Fibroblast of skin of right biceps (primary cell): ENCODE measurements around the gene MAP6.

ENCODE experiments used
- DNase-seq: peaks from one replicate; pipeline ENCODE4 v3.0.0-alpha.2; 2013

Gene MAP6

DNA sequence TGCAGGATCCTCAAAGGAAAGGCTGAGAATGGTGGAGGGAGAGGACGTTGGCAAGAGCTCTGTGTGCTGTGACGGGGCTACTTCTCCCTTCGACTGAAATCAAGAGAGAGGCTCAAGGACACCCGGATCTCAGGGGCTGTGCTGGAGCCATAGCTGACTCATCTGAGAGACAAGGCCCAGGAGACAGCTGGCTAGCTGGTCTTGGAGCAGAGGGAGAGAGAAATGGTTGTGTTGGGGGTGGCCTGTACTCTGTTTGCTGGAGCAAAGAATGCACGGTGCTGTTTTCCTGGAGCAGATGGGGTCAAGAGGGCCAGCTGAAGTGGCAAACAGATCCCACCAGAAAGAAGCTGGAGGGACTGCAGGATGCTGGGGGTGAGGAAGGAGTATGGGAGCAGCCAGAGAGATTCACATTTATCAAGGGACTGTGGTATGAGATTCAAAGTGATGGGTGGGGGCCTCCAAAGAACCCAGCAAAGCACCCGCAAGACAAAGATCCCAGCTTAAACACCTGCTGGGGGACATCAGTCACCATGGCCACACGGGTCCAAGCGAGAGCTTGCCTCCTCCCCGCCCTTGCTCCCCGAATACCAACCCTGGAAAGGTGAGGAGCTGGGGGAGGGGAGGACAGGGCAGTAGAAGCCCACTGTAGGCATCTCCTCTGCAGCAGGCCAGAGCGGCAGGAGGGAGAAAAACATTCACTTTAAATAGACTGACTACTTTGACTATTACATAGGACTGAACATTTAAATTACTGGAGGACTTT is 40.8 kb downstream of the MAP6 start:
- peak; percentile 60 for DNase-seq

- DNase-seq, result peak; percentile 79
Observed at GRCh38 chr11:75626889-75627529, 41.8 kb downstream of the MAP6 start.

DNA sequence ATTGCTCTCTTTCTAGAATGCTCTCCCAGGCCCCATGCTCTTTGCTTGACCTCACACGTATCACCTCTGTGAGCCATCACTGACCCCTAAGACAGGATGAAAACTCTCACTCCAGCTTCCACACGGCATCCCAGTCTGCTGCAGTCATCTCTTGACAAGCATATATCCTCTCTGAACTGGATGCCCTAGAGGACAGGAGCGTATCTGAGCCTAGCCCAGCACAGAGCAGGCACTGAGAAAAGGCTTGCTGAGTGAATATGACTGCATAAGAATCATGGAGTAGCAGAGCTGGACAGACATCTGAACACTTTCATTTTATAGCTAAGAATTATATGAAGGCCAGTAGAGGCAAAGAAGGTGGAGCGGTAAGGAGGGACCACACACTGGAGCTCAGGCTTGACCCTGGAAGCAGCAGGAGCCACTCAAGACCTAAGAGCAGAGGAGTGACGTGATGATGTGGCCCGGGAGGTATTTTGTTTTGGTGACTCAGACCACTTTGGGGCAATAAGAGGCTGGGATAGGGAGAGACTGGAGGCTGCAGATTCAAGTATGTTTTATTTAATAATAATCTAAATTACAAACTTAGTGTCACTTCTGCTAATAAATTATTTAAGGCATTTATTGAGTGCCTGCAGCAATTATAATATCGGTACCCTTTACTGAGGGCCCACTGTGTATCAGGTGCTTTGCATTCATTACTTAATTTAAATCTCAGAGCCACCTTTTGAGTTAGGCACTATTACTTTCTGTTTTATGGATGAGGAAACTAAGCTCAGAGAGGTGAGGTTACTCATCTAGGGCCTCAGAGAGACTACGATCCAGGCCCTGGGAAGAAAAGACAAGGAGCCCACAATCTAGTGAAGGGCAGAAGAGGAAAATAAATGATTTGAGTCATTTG is 42.6 kb downstream of the MAP6 start:
- DNase-seq, result peak; percentile 89

- no peak for DNase-seq
Observed at GRCh38 chr11:75625021-75625420, 43.8 kb downstream of the MAP6 start.

GRCh38 chr11:75616281-75616680 is 52.6 kb downstream of the MAP6 start:
- no peak for DNase-seq

- DNase-seq, result no peak
Observed at GRCh38 chr11:75615751-75616150, 53.1 kb downstream of the MAP6 start.

DNA sequence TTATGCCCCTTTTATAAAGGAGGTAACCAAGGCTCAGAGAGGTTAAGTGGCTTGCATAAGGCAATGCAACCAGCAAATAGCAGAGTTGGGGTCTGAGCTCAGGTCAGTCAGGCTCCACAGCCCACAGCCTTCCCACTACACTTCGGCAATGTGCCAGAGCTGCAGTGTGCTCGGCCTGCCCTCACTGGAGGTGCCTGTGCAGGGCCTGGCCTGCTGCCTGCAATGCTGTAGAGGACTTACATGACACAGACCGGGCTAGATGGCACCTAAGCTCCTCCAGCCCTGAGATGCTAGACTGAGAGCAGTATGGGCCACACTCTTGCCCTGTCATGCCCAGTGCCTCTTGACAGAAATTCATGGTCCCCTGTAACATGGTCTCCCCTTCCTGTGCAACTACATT is 57.0 kb downstream of the MAP6 start:
- no peak for DNase-seq

DNA sequence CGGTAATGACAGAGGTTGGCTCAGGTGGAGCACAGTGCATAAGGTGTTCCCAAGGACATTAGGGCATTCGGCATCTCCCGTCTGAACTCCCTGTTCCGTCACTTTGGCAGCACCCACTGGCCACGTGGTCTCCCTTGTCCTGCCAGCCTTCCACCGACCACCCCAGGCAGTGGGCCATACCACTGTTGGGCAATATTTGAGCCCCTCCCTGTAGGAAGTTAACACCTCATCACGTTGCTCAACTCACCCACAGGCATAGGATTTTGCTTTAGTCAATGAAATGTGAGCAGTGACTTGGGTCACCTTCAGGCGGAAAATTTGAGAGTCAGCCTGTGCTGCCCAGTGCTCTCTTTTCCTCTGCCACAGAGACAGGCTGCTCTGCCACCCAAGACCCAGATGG is 62.7 kb downstream of the MAP6 start:
- no peak for DNase-seq

DNA sequence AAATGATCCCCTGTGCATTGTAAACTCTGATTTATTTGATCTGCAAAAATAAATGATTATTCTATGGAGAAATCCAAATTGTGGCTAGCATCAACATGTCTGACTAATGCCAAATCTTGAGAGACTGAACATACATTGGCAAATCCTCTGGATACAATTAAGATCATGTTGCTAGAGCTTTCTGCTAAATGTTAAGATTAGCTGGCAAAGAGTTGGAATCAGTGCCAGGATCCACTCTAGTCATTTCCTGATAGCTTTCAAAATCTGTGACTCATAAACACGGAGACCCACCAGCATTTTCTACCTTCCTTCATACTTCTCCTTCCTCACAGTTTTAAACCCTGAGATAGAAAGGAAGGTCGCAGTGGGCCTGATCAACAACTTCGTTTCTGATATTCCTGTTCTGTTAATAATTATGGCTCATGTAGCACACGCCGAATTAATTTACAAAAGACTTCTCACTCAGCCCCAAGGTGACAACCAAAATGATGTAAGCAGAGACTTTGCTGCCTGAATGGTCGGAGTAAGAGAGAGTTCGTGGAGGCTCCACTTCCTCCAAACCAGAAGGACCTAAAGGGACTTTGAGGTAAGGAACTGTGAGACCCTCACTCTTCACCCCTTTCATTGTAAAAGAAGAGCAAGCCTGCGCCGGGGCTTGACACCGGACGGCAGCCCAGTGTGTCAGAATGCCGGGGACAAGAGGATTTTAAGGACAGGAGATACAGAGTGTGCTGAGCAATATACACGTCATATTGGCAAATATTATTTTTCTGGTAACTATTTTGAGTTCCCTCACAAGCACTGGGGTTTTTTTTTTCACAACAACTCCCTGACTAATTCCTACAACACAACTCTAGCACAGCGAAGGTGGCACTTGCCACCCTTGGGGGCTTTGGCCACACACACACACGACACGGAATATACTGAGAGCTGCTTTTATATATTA is 64.8 kb downstream of the MAP6 start:
- peak; percentile 95 for DNase-seq

DNA sequence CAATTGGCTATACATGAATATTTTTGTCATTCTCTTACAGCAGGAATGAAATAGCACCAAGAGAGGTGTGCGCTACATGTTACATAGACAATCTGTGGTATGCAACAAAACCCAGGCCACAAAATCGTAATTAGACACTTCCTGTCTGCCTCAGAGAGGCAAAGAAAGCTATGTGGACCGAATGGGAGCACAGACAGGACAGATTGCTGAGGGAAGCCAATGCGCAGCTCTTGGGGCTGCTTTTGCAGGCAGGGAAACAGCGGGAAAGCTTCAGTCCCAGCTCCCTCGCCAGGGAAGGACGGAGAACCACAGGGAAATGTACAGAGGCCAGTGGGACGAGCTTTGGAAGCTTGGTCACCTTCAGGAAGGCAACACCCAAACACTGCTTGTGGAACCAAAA is 65.9 kb downstream of the MAP6 start:
- peak; percentile 77 for DNase-seq

- DNase-seq, result no peak
Observed at GRCh38 chr11:75601494-75601893, 67.3 kb downstream of the MAP6 start.

DNA sequence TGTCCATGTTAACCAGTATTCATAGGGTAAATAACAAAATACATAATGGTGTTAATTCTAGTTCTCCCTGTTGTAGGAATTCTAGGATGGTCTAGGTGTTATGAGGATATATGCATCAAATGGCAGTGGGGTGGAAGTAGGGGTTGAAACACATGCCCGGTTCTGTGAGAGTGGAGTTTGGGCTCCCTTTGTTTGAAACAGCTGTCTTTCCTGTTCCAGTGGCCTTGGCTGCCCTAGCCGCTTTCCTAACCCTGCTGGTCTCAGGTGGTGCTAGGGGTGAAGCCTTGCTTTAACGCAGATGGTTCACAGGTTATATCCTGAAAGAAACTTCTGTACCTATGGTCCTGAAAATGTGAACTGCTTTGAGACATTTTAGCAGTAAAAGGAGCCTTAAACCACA is 68.5 kb downstream of the MAP6 start:
- no peak for DNase-seq

DNA sequence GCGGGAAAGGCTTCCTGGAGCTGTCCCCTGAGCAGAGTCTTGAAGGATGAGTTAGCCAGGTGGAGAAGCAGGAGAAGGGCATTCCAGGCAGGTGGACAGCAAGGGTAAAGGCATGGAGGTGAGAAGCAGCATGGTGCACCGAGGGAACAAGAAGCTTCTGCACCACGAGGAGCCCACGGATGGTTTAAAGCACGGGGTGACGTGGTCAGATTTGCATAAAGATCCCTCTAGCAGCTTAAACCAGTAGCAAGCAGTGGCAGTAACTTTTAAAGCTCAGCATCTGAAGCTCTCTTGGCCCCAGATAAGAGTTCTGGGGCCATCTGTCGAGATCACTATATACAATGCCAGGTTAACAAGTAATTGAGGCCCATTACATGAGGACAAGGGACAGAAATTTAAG is 69.9 kb downstream of the MAP6 start:
- no peak for DNase-seq

DNA sequence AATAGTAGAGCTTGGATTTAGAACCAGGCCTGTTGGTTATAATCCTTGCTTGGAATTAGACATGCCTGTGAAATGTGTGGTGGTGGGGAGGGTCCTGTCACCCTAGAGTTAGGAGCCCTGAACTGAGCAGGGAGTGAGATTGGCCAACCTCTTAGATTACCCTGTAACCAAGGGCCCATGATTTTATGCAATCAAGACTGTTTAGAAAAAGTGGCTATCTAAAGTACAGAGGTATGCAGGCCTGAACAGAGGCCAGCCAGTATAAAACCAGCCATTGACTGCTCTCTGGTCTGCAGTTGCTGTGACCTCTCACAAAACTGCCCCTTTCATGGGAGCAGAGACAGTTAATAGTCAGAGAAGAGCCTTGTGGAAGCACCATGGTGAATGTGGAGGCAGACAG is 70.6 kb downstream of the MAP6 start:
- no peak for DNase-seq

- DNase-seq, result peak; percentile 40
Observed at GRCh38 chr11:75597636-75598035, 71.2 kb downstream of the MAP6 start.

DNA sequence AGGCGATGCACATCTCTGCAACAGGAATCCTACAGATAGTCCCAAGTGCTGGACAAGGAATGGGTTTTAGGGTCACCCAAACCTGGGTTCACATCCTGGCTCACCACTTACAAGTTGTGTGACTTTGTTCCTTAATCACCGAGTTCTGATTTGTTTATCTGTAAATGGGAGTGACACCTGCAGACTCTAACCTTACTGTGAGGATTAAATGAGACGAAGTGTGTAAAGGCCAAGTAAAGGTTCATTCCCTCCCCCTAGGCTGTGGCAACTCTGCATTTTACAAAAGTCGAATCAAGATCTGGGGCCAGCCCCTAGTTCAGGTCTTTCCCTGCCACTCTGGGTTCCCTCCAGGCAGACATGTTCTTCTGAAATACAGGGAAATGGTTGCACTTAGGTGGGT is 71.9 kb downstream of the MAP6 start:
- no peak for DNase-seq

DNA sequence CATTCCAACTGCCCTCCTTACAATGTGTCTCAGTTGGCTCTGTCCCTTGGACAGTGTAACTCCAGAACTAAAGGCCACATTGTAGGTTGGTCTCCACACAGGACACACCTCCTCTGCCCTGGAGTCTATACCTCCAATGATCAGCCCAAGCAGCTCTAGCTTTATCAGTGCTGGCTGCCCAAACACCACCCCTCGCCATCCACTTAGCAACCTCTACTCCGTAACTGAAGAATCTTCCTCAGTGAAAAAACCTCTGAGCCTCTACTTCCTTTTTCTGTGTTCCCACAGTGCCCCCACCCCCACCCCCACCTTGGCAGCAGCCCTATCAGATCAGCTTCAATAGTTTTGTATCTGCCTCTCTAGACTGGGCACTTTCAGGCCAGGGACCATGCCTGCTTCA is 73.4 kb downstream of the MAP6 start:
- no peak for DNase-seq

- DNase-seq, result no peak
Observed at GRCh38 chr11:75594211-75594610, 74.6 kb downstream of the MAP6 start.

- DNase-seq, result no peak
Observed at GRCh38 chr11:75593286-75593915, 75.4 kb downstream of the MAP6 start.

DNA sequence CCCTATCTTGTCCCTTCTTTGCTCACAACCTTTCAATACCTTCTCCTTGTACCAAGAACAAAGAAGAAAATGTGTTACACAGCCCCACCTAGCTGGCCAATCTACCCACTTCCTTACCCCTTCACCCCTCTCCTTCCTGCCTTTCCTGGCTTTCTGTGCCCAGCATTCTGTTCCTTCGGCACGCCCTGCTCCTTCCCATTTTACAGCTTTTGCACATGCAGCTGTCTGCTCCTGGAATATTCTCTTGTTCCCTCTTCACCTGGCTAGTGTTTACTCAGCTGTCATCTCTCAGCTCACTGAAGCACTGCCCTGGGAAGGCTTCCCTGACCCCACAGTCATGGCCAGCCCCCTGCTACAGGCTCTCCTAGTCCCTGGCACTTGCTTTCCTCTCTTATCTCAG is 76.1 kb downstream of the MAP6 start:
- DNase-seq, result no peak

DNA sequence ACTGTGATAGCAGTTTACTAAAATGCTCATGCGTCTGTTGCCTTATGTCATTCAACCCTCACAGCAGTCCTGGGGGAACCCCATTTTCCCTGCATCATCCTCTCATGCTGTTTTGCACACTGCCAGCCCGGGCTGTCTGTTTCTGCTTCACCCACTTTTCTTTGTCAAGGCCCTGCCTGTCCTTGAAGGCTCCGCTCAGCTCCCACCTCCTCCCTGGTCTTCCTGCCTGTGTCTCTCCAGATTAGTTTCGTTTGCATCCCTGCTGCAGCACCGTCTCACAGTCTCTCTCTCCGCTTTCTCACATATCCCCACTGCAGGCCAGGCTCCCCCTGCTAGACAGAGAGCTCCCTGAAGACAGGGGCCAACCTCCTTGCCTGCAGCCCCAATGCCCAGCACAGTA is 76.9 kb downstream of the MAP6 start:
- no peak for DNase-seq

- no peak for DNase-seq
Observed at GRCh38 chr11:75591371-75591770, 77.5 kb downstream of the MAP6 start.
